Measurements from ENCODE around the gene DNAH6.

Gene DNAH6

GRCh38 chr2:84808279-84808678 is 292.0 kb downstream of the DNAH6 start:
- no peak for DNase-seq

GRCh38 chr2:84811839-84812431 is 295.6 kb downstream of the DNAH6 start:
- no peak for DNase-seq

- DNase-seq: no peak
Observed at GRCh38 chr2:84815146-84815545, 298.8 kb downstream of the DNAH6 start.

GRCh38 chr2:84816426-84817026 is 300.2 kb downstream of the DNAH6 start:
- no peak for DNase-seq

- DNase-seq: no peak
Observed at GRCh38 chr2:84817239-84817655, 300.9 kb downstream of the DNAH6 start.

GRCh38 chr2:84821806-84822205 is 305.5 kb downstream of the DNAH6 start:
- DNase-seq: no peak

- DNase-seq: no peak
Observed at GRCh38 chr2:84823229-84823628, 306.9 kb downstream of the DNAH6 start.

GRCh38 chr2:84823788-84824187 is 307.5 kb downstream of the DNAH6 start:
- no peak for DNase-seq

- no peak for DNase-seq
Observed at GRCh38 chr2:84827978-84828575, 311.8 kb downstream of the DNAH6 start.

- no peak for DNase-seq
Observed at GRCh38 chr2:84829693-84830092, 313.4 kb downstream of the DNAH6 start.

- peak; percentile 68 for DNase-seq
Observed at GRCh38 chr2:84830095-84830494, 313.8 kb downstream of the DNAH6 start.

GRCh38 chr2:84830758-84831500 is 314.6 kb downstream of the DNAH6 start:
- no peak for DNase-seq

GRCh38 chr2:84832772-84833461 is 316.6 kb downstream of the DNAH6 start:
- peak; percentile 55 for DNase-seq

GRCh38 chr2:84833481-84834150 is 317.3 kb downstream of the DNAH6 start:
- no peak for DNase-seq

- peak; percentile 4 for DNase-seq
Observed at GRCh38 chr2:84836215-84836614, 319.9 kb downstream of the DNAH6 start.

- DNase-seq: no peak
Observed at GRCh38 chr2:84838434-84839145, 322.3 kb downstream of the DNAH6 start.

GRCh38 chr2:84839851-84840250 is 323.6 kb downstream of the DNAH6 start:
- DNase-seq: no peak

- DNase-seq: peak; percentile 9
Observed at GRCh38 chr2:84840306-84840705, 324.0 kb downstream of the DNAH6 start.

GRCh38 chr2:84841577-84841976 is 325.3 kb downstream of the DNAH6 start:
- DNase-seq: no peak

GRCh38 chr2:84844141-84844540 is 327.8 kb downstream of the DNAH6 start:
- no peak for DNase-seq

GRCh38 chr2:84846041-84846663 is 329.9 kb downstream of the DNAH6 start:
- DNase-seq: peak; percentile 64
